Neutrophil (primary cell): Measurements from ENCODE around the gene ABCG8.

ENCODE experiments used
- H3K27ac ChIP-seq: fragments of 200-600 bp; sonication (generic); 2 replicates; pipeline ENCODE4 v1.5.1; 2016; ENCODE audit warnings: mild to moderate bottlenecking, moderate library complexity
- H3K27me3 ChIP-seq: fragments of 200-600 bp; sonication (generic); 2 replicates; pipeline ENCODE4 v1.6.0; 2016; ENCODE audit warnings: mild to moderate bottlenecking
- H3K36me3 ChIP-seq: fragments of 200-600 bp; sonication (generic); 2 replicates; pipeline ENCODE4 v1.5.1; 2017
- H3K4me1 ChIP-seq, 2 experiments: fragments of 200-600 bp in 1 of 2; sonication (generic) in 1 of 2; 1 replicate in 1 of 2; 2 replicates in 1 of 2; pipeline versions ENCODE4 v1.5.1 to v1.6.1; 2013 to 2016; ENCODE audit warnings: low read depth in 1 of 2, low read length in 1 of 2, mild to moderate bottlenecking in 1 of 2, moderate library complexity in 1 of 2; ENCODE audit not compliant: control insufficient read depth in 1 of 2, insufficient read depth in 1 of 2
- H3K4me3 ChIP-seq, 2 experiments: fragments of 200-600 bp in 1 of 2; sonication (generic) in 1 of 2; 1 replicate in 1 of 2; 2 replicates in 1 of 2; pipeline ENCODE4 v1.5.1; 2013 to 2016; ENCODE audit warnings: low read depth in 1 of 2, low read length in 1 of 2, mild to moderate bottlenecking in 1 of 2, moderate library complexity in 1 of 2
- H3K9me3 ChIP-seq: fragments of 200-600 bp; sonication (generic); 2 replicates; pipeline ENCODE4 v1.5.1; 2016
- TF ChIP-seq, protein P1 (sequence below): fragments of 200-600 bp; sonication (generic); IDR thresholded peaks from 2 replicates; pipeline ENCODE4 v1.5.1; 2016; ENCODE audit warnings: antibody characterized with exemption

The ABCG8 gene

DNA sequence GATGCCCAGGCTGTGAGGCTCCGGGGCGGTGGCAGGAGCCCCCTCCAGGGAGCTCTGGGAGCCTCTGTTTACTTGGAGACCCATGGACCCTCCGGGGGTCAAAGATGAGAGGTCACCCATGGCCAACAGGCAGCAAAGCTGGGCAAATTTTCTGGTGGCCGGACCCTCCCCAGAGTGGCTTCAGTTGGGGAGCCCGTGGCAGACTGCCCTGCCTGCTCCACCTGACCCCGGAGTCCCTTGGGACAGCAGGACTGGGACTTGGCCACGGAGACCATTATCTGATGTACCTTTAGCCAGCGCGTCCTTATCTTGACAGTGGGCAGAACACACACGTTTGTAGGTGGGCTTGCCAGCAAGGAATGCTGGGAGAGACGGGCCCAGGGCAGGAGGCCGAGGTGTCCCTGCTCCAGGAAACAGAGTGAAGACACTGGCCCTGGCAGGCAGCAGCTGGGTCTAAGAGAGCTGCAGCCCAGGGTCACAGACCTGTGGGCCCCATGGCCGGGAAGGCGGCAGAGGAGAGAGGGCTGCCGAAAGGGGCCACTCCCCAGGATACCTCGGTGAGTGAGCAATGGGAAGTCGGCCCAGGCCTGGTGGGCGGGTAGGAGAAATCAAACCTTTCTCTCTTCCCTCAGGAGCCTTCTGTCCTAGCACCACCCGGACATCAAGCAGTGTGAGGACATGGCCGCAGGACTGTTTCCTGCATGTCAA is at the start of gene ABCG8, which contains the start of gene ABCG5:
Gene ABCG8, plus strand, starts transcription at position 412 of the 708 bp plus-strand sequence. Its CDS starts 83 bp downstream, at position 495.
Gene ABCG5, minus strand, starts transcription at position 280 of the 708 bp plus-strand sequence. Its CDS starts 160 bp downstream, at position 120.
- Histone ChIP-seq H3K27me3 (peaks cover 28% of the 10 kb centered on the region), H3K4me3 (no peak within 1 kb of the TSS), H3K27ac (no peak within 1 kb of the TSS), H3K36me3 (no peaks in the 10 kb centered on the region), H3K9me3 (no peaks in the 10 kb centered on the region), H3K4me1 (no peaks in the 10 kb centered on the region)
- TF ChIP-seq, protein P1, sequence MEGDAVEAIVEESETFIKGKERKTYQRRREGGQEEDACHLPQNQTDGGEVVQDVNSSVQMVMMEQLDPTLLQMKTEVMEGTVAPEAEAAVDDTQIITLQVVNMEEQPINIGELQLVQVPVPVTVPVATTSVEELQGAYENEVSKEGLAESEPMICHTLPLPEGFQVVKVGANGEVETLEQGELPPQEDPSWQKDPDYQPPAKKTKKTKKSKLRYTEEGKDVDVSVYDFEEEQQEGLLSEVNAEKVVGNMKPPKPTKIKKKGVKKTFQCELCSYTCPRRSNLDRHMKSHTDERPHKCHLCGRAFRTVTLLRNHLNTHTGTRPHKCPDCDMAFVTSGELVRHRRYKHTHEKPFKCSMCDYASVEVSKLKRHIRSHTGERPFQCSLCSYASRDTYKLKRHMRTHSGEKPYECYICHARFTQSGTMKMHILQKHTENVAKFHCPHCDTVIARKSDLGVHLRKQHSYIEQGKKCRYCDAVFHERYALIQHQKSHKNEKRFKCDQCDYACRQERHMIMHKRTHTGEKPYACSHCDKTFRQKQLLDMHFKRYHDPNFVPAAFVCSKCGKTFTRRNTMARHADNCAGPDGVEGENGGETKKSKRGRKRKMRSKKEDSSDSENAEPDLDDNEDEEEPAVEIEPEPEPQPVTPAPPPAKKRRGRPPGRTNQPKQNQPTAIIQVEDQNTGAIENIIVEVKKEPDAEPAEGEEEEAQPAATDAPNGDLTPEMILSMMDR, result no peak

DNA sequence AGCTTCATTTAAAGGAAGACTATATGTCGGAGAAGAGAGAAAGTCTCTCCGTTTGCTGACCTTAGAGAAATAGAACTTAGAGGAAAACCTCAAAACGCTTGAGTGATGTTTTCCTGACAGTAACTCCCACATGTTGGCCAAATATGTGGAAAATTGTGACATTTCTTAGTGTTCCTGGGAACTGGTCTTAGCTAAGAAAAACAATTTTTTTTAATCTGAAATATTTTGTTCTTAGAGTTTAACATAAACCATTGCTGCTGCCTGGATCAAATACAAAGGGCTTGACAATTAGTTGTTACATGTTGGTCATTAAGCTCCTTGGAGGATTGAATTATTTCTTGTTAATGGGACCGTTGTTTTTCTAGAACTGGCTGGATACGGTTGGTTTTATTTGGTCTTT is 48.6 kb upstream of the ABCG8 start:
- no peaks in the 10 kb centered on the region for H3K9me3 ChIP-seq
- TF ChIP-seq, protein P1, result no peak
- no peak overlapping the region for H3K4me3 ChIP-seq
- no peaks in the 10 kb centered on the region for H3K36me3 ChIP-seq
- H3K27me3 ChIP-seq, result no peaks in the 10 kb centered on the region
- no peaks in the 10 kb centered on the region for H3K4me1 ChIP-seq
- no peak overlapping the region for H3K27ac ChIP-seq

DNA sequence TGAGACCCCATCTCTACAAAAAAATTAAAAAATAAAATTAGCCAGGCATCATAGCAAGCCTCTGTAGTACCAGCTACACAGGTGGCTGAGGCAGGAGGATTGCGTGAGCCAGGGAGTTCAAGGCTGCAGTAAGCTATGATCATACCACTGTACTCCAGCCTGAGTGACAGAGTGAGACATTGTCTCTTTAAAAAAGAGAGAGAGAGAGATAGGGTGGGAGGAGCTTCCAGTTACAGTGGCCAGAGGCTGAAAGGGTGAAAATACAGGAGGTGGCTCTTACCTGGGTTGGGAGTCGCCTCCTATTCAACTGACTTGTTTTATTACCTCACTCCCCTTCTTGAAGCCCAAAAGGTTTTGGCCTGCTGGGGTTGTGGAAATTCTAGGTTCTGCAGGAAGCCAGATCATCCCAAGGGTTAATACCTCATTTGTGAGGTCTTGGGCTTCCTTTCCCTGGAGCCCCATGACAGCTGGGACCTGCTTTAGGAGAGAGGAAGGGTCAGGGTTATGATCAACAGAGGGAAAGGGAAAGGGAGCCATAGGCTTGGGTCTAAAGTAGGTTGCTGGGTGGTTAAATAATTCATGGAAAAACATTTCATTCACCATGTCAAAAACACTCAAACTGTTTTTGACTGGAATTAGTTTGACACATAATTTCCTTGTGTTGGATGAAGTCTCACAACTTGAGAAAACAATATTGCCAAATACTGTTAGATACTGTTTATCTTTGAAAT is 47.6 kb upstream of the ABCG8 start:
- Histone ChIP-seq H3K36me3 (no peaks in the 10 kb centered on the region), H3K27me3 (no peaks in the 10 kb centered on the region), H3K27ac (no peak overlapping the region), H3K4me3 (no peak overlapping the region), H3K9me3 (no peaks in the 10 kb centered on the region), H3K4me1 (no peaks in the 10 kb centered on the region)
- TF ChIP-seq, protein P1, result no peak

DNA sequence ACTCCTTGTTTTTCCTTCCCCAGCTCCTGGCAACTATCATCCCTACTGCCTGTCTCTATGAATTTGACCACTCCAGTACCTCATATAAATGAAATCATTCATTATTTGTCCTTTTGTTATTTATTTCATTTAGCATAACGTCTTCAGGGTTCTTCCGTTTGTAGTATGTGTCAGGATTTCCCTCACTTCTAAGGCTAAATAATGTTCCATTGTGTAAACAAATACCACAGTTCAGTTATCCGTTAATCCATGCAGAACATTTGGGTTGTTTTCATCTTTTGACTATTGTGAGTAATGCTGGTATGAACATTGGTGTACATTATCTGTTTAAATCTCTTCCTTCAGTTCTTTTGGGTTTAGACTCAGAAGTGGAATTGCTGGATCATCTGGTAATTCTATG is 46.1 kb upstream of the ABCG8 start:
- Histone ChIP-seq H3K27me3 (no peaks in the 10 kb centered on the region), H3K9me3 (no peaks in the 10 kb centered on the region), H3K4me3 (no peak overlapping the region), H3K4me1 (no peaks in the 10 kb centered on the region), H3K27ac (no peak overlapping the region), H3K36me3 (no peaks in the 10 kb centered on the region)
- TF ChIP-seq, protein P1, result no peak

DNA sequence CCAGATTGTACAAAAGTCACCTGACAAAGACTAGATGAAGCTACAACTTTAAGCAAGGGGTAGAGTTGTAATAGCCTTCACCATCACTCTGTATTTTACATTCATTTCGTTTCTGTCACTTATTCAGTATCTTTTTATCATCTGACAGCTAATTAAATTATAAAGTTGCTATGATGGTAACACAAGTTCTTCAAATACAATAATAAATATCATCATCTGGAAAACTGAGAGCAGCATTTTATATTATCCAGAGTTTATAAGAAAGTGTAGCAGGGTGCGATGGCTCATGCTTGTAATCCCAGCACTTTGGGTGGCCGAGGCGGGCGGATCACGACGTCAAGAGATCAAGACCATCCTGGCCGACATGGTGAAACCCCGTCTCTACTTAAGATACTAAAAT is 43.8 kb upstream of the ABCG8 start:
- no peaks in the 10 kb centered on the region for H3K9me3 ChIP-seq
- H3K36me3 ChIP-seq, result no peaks in the 10 kb centered on the region
- no peaks in the 10 kb centered on the region for H3K27me3 ChIP-seq
- no peak overlapping the region for H3K4me3 ChIP-seq
- TF ChIP-seq, protein P1, result no peak
- no peaks in the 10 kb centered on the region for H3K4me1 ChIP-seq
- no peak overlapping the region for H3K27ac ChIP-seq
